IMR-90 (cell line): ENCODE results near the gene TLL1. TPM values are rescaled to one million over a fixed set of nuclear protein-coding genes. Genes with fewer than 3 reads are reported as not detected.

Experiments used
- ATAC-seq: fragments of 200-7000 bp; cut with Tn5 transposase; 2 replicates; pipeline ENCODE4 v1.9.1; 2020; ENCODE audit warnings: low read depth, mild to moderate bottlenecking, moderate library complexity
- BruUV-seq: library from RNA; stranded (reverse); fragments of 400-500 nt; replicated peaks from 2 replicates; lab custom pipeline; 2021; lab: Mats Ljungman, UMichigan
- CTCF ChIA-PET: fragments of 300-600 bp; formaldehyde crosslinking; extraction: SDS; loops from one replicate; lab custom pipeline; 2021; ENCODE audit warnings: antibody characterized with exemption; lab: Yijun Ruan, JAX
- POLR2A ChIA-PET: fragments of 300-600 bp; sonication (Branson Sonifier 250); formaldehyde crosslinking; loops from one replicate; lab custom pipeline; 2022; ENCODE audit warnings: antibody characterized with exemption; ENCODE audit not compliant: unreplicated experiment; lab: Charles Lee
- DNase-seq: peaks from one replicate; pipeline ENCODE4 v3.0.0; 2013
- H2AFZ ChIP-seq: replicated peaks from 2 replicates; pipeline ENCODE3; 2013; ENCODE audit warnings: low read length, mild to moderate bottlenecking; ENCODE audit not compliant: poor library complexity
- H2AK5ac ChIP-seq: 2 replicates; pipeline ENCODE4 v1.6.1; 2013; ENCODE audit warnings: low read depth, low read length, inconsistent platforms
- H2AK9ac ChIP-seq: replicated peaks from 2 replicates; pipeline ENCODE3; 2013; ENCODE audit warnings: mild to moderate bottlenecking, low read depth, low read length, moderate library complexity; ENCODE audit not compliant: poor library complexity
- H2BK120ac ChIP-seq: 2 replicates; pipeline ENCODE4 v1.6.1; 2013; ENCODE audit warnings: low read depth, low read length, inconsistent platforms
- H2BK15ac ChIP-seq: 3 replicates; pipeline ENCODE4 v1.6.1; 2013; ENCODE audit warnings: low read depth, low read length, inconsistent platforms
- H2BK20ac ChIP-seq: 2 replicates; pipeline ENCODE4 v1.6.1; 2013; ENCODE audit warnings: low read depth, mild to moderate bottlenecking, inconsistent platforms, low read length, moderate library complexity
- H2BK5ac ChIP-seq: 2 replicates; pipeline ENCODE4 v1.6.1; 2013; ENCODE audit warnings: mild to moderate bottlenecking, low read depth, low read length, inconsistent platforms; ENCODE audit not compliant: poor library complexity, severe bottlenecking
- H3K14ac ChIP-seq: replicated peaks from 2 replicates; pipeline ENCODE4 v1.6.1; 2013; ENCODE audit warnings: low read depth, low read length, inconsistent platforms
- H3K18ac ChIP-seq: 2 replicates; pipeline ENCODE4 v1.6.1; 2013; ENCODE audit warnings: low read depth, low read length, control low read depth
- H3K23ac ChIP-seq: 2 replicates; pipeline ENCODE4 v1.6.1; 2013; ENCODE audit warnings: low read depth, low read length, inconsistent platforms
- H3K27ac ChIP-seq: 2 replicates; pipeline ENCODE4 v1.5.1; 2013; ENCODE audit warnings: mild to moderate bottlenecking, control low read depth, low read length; ENCODE audit not compliant: insufficient read depth
- H3K27me3 ChIP-seq: 2 replicates; pipeline ENCODE4 v1.6.1; 2013; ENCODE audit warnings: low read length; ENCODE audit not compliant: control insufficient read depth, insufficient read depth
- H3K36me3 ChIP-seq: 2 replicates; pipeline ENCODE4 v1.6.1; 2013; ENCODE audit warnings: low read length, mixed read lengths; ENCODE audit not compliant: control insufficient read depth, insufficient read depth
- H3K4ac ChIP-seq: 2 replicates; pipeline ENCODE4 v1.6.1; 2013; ENCODE audit warnings: low read depth, low read length, inconsistent platforms
- H3K4me1 ChIP-seq: 2 replicates; pipeline ENCODE4 v1.6.1; 2013; ENCODE audit warnings: low read length, mixed read lengths; ENCODE audit not compliant: control insufficient read depth, insufficient read depth
- H3K4me2 ChIP-seq: 2 replicates; pipeline ENCODE4 v1.6.1; 2013; ENCODE audit warnings: low read depth, mild to moderate bottlenecking, control low read depth, low read length, moderate library complexity
- H3K4me3 ChIP-seq: 2 replicates; pipeline ENCODE4 v1.5.1; 2013; ENCODE audit warnings: low read depth, mild to moderate bottlenecking, control low read depth, low read length, moderate library complexity; ENCODE audit not compliant: insufficient read depth
- H3K56ac ChIP-seq: 2 replicates; pipeline ENCODE4 v1.6.1; 2013; ENCODE audit warnings: low read length, inconsistent platforms; ENCODE audit not compliant: insufficient read depth; ENCODE audit errors: extremely low read depth
- H3K79me1 ChIP-seq, 2 experiments: 2 replicates each; pipeline ENCODE4 v1.6.1; 2013; ENCODE audit warnings: low read length in 2 of 2, inconsistent platforms in 1 of 2, low read depth in 1 of 2
- H3K9ac ChIP-seq: 2 replicates; pipeline ENCODE4 v1.6.1; 2013; ENCODE audit warnings: low read depth, low read length, control low read depth
- H3K9me1 ChIP-seq: 2 replicates; pipeline ENCODE4 v1.6.1; 2013; ENCODE audit warnings: low read length, inconsistent platforms; ENCODE audit not compliant: insufficient read depth
- H3K9me3 ChIP-seq: 2 replicates; pipeline ENCODE4 v1.6.1; 2013; ENCODE audit warnings: low read length; ENCODE audit not compliant: control insufficient read depth, insufficient read depth
- H4K20me1 ChIP-seq: 2 replicates; pipeline ENCODE4 v1.6.1; 2013; ENCODE audit warnings: low read length, inconsistent platforms; ENCODE audit not compliant: insufficient read depth
- H4K5ac ChIP-seq: 2 replicates; pipeline ENCODE4 v1.6.1; 2013; ENCODE audit warnings: mild to moderate bottlenecking, low read depth, low read length, control low read depth
- H4K8ac ChIP-seq, 2 experiments: 2 replicates each; pipeline ENCODE4 v1.6.1; 2013; ENCODE audit warnings: low read depth in 2 of 2, low read length in 2 of 2, control low read depth in 1 of 2, inconsistent platforms in 1 of 2
- H4K91ac ChIP-seq: 2 replicates; pipeline ENCODE4 v1.6.1; 2013; ENCODE audit warnings: low read depth, low read length, inconsistent platforms; ENCODE audit not compliant: insufficient read depth
- BHLHE40 ChIP-seq: fragments of 150-350 bp; IDR thresholded peaks from 2 replicates; pipeline ENCODE4 v1.6.1; 2016; ENCODE audit warnings: mild to moderate bottlenecking, low read depth, low read length
- CEBPB ChIP-seq: IDR thresholded peaks from 2 replicates; pipeline ENCODE4 v1.6.1; 2012; ENCODE audit warnings: low read depth, low read length, improper control_type of control experiment
- ELK1 ChIP-seq: fragments of 150-350 bp; IDR thresholded peaks from 2 replicates; pipeline ENCODE4 v1.6.1; 2016; ENCODE audit warnings: low read depth, mild to moderate bottlenecking, low read length, moderate library complexity, borderline replicate concordance
- MAZ ChIP-seq: IDR thresholded peaks from 2 replicates; pipeline ENCODE4 v1.6.1; 2012; ENCODE audit warnings: low read depth, mild to moderate bottlenecking, low read length, improper control_type of control experiment, moderate library complexity, borderline replicate concordance
- MXI1 ChIP-seq: IDR thresholded peaks from 2 replicates; pipeline ENCODE4 v1.6.1; 2012; ENCODE audit warnings: low read depth, mild to moderate bottlenecking, low read length, moderate library complexity, borderline replicate concordance
- NFE2L2 ChIP-seq: fragments of 150-350 bp; IDR thresholded peaks from 2 replicates; pipeline ENCODE4 v1.6.1; 2016; ENCODE audit warnings: low read depth, mild to moderate bottlenecking, low read length
- POLR2A ChIP-seq: IDR thresholded peaks from 2 replicates; pipeline ENCODE4 v1.6.1; 2012; ENCODE audit warnings: mild to moderate bottlenecking, low read depth, low read length
- RAD21 ChIP-seq: IDR thresholded peaks from 2 replicates; pipeline ENCODE4 v1.6.1; 2012; ENCODE audit warnings: low read length, improper control_type of control experiment
- RCOR1 ChIP-seq: IDR thresholded peaks from 2 replicates; pipeline ENCODE4 v1.6.1; 2012; ENCODE audit warnings: mild to moderate bottlenecking, low read length, improper control_type of control experiment; ENCODE audit not compliant: insufficient replicate concordance
- RFX5 ChIP-seq: IDR thresholded peaks from 2 replicates; pipeline ENCODE4 v1.8.0; 2012; ENCODE audit warnings: low read depth, mild to moderate bottlenecking, low read length, moderate library complexity
- SMC3 ChIP-seq: fragments of 150-350 bp; IDR thresholded peaks from 2 replicates; pipeline ENCODE4 v1.6.1; 2016; ENCODE audit warnings: low read depth, mild to moderate bottlenecking, antibody characterized with exemption, low read length, moderate library complexity
- USF2 ChIP-seq: fragments of 150-350 bp; IDR thresholded peaks from 2 replicates; pipeline ENCODE4 v1.6.1; 2017; ENCODE audit warnings: mild to moderate bottlenecking, antibody characterized with exemption, low read length, low read depth
- WGBS, 2 experiments: methylation state at CpG; one replicate each; pipeline versions ENCODE4 v1.1.5 to v1.1.7; 2013; ENCODE audit warnings: missing lambda C conversion rate in 2 of 2; ENCODE audit not compliant: insufficient read length in 1 of 2; ENCODE audit errors: extremely low coverage in 2 of 2; 5-methylcytosine and 5-hydroxymethylcytosine counted together
- dilution Hi-C: fragments of 300-500 bp; cut with HindIII; formaldehyde crosslinking; loops from one replicate; pipeline ENCODE4 v1.14.3; 2018; ENCODE audit warnings: low sequenced_read_pairs; ENCODE audit not compliant: unreplicated experiment
- in situ Hi-C: fragments of 300-500 bp; cut with MboI; formaldehyde crosslinking; loops from 3 replicates; pipeline ENCODE4 v1.14.3; 2019; ENCODE audit warnings: low sequenced_read_pairs, inconsistent platforms, mixed read lengths
- intact Hi-C: fragments of 100-400 bp; cut with micrococcal nuclease; formaldehyde crosslinking; loops from 2 replicates; pipeline ENCODE4 v1.10.0; 2022
- polyA plus RNA-seq, 3 experiments: library from polyadenylated mRNA; depleted of rRNA; stranded (reverse); fragments of >200 nt; gene quantifications; 2 replicates each; pipeline ENCODE4 v1.2.3, GENCODE V29; 2012; ENCODE audit warnings: low replicate concordance in 1 of 3
- total RNA-seq: library from RNA; depleted of rRNA; stranded (reverse); fragments of >200 nt; gene quantifications from 2 replicates; pipeline ENCODE4 v1.2.3, GENCODE V29; 2012

Gene TLL1
- total and polyA plus RNA-seq, 2 of the 4 experiments (the other 2 are of a cell fraction): not detected

- TF ChIP-seq RFX5 (no peak), RCOR1 (no peak), USF2 (no peak), ELK1 (no peak), MAZ (no peak), RAD21 (no peak), POLR2A (no peak), CEBPB (no peak), MXI1 (no peak), SMC3 (no peak), NFE2L2 (no peak), BHLHE40 (no peak)
- Histone ChIP-seq H3K79me1 (no peaks in the 10 kb centered on the region), H3K4me3 (no peak overlapping the region), H2AK5ac (no peak overlapping the region), H4K91ac (no peak overlapping the region), H3K14ac (no peak overlapping the region), H3K18ac (no peak overlapping the region), H2BK15ac (no peak overlapping the region), H4K5ac (no peak overlapping the region), H3K9ac (no peak overlapping the region), H4K20me1 (no peaks in the 10 kb centered on the region), H3K23ac (no peak overlapping the region), H2BK120ac (no peak overlapping the region), H3K27ac (no peak overlapping the region), H4K8ac (no peak overlapping the region), H3K56ac (no peak overlapping the region), H2BK20ac (no peak overlapping the region), H3K9me3 (peaks cover 2% of the 10 kb centered on the region; the same call in 1 of the 2 replicates), H3K36me3 (no peaks in the 10 kb centered on the region), H3K4me2 (no peak overlapping the region), H2BK5ac (no peak overlapping the region), H2AK9ac (no peak overlapping the region), H3K4ac (no peak overlapping the region), H3K27me3 (no peaks in the 10 kb centered on the region), H2AFZ (no peak overlapping the region), H3K4me1 (no peaks in the 10 kb centered on the region), H3K9me1 (no peaks in the 10 kb centered on the region)
- 44% methylated on average over 2 of the region's 2 CpGs; no CpG with 5 or more reads in 1 of the 2 experiments for WGBS, 2 experiments
- POLR2A ChIA-PET: no interaction called here
- intact Hi-C loops (no loop called here), dilution Hi-C loops (no loop called here), in situ Hi-C loops (no loop called here)
- DNase-seq: no peak
- no TSS peak for BruUV-seq
- CTCF ChIA-PET: no interaction called here
- no peak for ATAC-seq
Observed at GRCh38 chr4:165909947-165910346, 36.9 kb downstream of the TLL1 start.
